ENCODE measurements around the gene PIK3C3.
"Not testable (repeated sequence)": the region's sequence is repeated elsewhere in the genome, so short reads cannot be mapped to it uniquely, and the experiment has no call there.

PIK3C3 gene

DNA sequence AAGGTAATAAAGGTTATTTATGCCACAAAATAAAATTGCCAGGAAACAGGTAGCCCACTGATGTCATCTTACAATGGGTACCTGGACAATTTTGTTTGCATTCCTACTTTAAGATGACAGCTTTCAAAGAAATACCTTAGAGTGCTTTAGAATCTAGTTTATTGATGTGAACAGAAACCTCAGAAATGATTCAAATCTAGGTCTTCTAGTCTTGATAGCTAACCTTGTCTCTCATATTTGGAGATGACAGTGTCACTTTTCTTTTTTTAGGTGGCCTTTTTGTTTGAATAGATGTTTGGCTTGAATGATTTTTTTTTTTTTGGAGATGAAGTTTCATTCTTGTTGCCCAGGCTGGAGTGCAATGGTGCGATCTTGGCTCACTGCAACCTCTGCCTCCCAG, 69.1 kb downstream of the PIK3C3 start:
- no peak for DNase-seq (ENCODE audit: low read depth)

GRCh38 chr18:42025491-42025890, 70.5 kb downstream of the PIK3C3 start:
- no peak for DNase-seq (ENCODE audit: low read depth)

GRCh38 chr18:42025974-42026625, 71.1 kb downstream of the PIK3C3 start:
- DNase-seq (ENCODE audit: low read depth) = no peak

GRCh38 chr18:42028247-42028832, 73.3 kb downstream of the PIK3C3 start:
- peak; percentile 4 for DNase-seq (ENCODE audit: low read depth)

- DNase-seq (ENCODE audit: low read depth) = no peak
Observed at GRCh38 chr18:42029092-42029491, 74.1 kb downstream of the PIK3C3 start.

DNA sequence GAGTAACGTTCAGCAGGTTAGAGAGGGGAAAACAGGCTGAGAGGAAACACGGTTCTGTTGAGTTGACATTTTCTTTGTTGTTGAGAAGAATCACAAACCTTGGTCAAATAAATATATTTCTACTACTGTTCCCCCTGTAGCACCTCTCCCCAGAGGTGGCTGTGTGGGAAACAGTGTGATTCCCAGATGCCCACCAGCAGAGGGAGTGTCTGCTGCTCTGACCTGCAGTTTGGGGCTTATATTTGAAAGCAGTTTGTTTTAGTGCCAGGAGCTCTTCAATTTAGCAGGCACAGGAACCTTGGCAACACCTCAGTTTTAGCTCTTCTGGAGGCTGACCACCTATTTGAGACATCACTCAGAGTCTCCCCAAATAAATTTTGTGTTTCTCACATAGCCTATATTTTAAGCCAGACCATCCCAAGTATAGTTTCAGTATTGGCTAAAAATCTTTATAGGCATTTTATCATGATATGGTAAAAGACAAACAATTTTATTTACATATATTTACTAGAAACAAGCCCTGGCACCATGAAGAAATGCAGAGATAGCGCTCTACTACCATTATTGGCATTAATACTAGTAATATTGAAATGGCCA, 75.7 kb downstream of the PIK3C3 start:
- no peak for DNase-seq (ENCODE audit: low read depth)

- DNase-seq (ENCODE audit: low read depth) = no peak
Observed at GRCh38 chr18:42032447-42032846, 77.4 kb downstream of the PIK3C3 start.

DNA sequence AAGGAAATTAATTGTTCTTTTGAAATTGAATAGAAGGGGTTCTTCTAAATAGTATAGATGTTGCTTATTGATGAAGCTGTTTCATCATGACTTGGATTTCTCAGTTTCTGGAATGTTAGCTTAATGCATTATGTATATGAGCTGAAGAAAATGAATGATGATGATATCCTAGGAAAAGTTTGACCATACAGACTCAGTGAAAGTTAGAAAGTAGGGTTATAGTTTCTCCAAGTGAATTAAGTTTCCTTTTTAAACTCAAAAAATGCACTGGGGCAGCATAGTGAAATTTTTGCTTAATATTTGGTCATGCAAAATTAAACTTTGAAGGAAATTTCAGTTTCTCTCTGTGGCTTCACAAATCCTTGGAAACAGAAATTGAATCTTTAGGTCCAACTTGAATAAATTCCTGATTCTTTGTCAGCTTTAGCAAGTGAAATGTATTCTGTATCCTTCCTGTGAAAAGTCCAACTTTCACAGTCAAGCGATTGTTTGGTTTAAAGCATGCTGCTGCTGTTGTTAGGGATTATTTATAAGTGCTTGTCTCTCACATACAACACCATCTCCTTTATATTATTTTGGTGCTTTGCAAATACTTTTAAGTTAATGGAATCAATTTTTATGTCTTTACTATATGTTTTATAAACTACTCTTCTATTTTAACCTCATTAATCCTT, 78.2 kb downstream of the PIK3C3 start:
- no peak for DNase-seq (ENCODE audit: low read depth)

DNA sequence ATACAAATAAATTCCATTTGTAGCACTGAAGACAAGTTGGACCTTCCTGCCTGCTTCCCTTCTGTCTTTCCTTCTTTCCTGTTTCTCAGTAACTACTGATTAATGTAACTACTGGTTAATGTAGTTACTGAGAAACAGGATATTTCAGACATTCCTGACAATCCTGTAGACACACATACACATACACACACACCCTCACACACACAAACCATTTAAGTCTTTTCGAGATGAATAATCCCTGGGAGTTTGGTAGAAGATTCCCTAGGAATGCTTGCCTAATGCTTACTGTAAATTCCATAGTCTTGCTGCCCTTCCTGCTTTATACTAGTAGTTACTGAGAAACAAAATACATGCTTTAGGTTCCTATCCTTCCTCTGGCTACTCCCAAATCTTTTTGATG, 83.9 kb downstream of the PIK3C3 start:
- DNase-seq (ENCODE audit: low read depth) = no peak

GRCh38 chr18:42039396-42039795, 84.4 kb downstream of the PIK3C3 start:
- no peak for DNase-seq (ENCODE audit: low read depth)

GRCh38 chr18:42041793-42042192, 86.8 kb downstream of the PIK3C3 start:
- no peak for DNase-seq (ENCODE audit: low read depth)

DNA sequence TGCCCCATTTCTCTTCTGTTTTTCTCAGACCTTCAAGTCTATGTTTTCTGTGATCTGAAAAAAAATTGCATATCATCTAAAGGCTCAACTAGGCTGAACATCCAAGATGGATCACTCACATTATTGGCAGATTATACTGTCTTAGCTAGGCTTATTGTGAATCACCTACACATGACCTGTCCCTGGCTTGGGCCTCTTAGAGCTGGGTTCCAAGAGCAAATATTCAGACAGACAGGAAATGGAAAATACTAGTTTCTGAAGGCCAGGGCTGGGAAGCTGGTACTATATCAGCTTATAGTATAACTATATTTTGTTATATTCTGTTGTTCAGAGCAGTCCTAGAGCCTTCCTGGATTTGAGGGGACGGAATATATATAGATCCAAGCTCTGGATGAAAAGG, 90.3 kb downstream of the PIK3C3 start:
- no peak for DNase-seq (ENCODE audit: low read depth)

- DNase-seq (ENCODE audit: low read depth) = no peak
Observed at GRCh38 chr18:42047721-42048120, 92.7 kb downstream of the PIK3C3 start.

- DNase-seq (ENCODE audit: low read depth) = no peak
Observed at GRCh38 chr18:42048158-42048557, 93.1 kb downstream of the PIK3C3 start.

DNA sequence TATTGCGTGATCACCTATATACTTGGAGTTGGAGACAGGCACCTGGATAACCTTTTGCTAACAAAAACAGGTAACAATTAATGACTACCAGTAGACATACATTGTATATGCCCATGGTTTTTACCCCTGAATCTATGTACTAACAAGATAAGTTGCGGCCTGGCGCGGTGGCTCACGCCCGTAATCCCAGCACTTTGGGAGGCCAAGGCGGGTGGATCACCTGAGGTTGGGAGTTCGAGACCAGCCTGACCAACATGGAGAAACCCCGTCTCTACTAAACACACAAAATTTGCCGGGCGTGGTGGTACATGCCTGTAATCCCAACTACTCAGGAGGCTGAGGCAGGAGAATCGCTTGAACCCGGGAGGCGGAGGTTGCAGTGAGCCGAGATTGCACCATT, 94.5 kb downstream of the PIK3C3 start:
- DNase-seq (ENCODE audit: low read depth) = not testable (repeated sequence)

DNA sequence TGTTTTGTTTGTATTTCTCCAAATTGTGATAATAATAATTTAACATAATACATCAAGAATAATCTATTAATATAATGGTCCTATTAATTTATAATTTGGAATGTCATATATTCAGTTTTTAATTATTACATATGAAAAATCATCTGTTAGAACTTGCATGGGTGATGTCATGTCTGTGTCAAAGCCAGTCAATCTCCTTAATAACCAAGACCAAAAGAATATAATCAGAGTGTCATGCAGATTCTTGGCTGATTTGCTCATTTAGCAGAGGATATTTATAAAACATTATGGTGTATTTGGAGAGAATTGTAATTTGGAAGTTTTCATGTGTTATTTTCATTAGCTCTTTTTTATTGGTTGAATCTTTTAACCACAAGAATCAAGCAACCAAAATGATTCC, 96.4 kb downstream of the PIK3C3 start:
- DNase-seq (ENCODE audit: low read depth) = no peak

DNA sequence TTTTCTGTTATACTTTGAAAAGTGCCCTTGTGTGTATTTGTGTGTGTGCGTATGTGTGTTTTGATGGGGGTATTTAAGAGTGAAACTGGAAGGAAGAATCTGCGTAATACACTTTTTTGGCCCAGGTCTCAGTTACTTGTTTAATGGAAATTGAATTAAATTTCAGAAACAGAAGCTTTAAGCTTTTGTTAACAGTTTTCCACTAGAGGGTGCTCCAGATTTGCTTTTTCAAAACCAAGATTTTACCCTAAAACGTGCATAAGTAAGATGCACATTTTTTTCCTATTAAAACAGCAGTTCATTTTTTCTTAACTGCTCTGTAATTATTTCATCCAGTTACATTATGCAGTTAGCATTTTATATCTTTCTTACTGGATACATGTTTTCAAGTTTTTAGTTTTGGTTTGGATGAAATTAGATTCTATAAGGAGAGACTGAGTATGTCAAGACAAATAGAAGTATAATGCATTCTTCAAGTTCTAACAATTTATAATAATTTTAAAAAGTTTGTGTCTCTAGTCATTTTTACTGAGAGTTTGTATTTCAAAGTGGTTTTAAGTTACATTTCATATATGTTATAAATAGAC, 97.2 kb downstream of the PIK3C3 start:
- DNase-seq (ENCODE audit: low read depth) = no peak

- DNase-seq (ENCODE audit: low read depth) = peak; percentile 9
Observed at GRCh38 chr18:42053188-42053781, 98.3 kb downstream of the PIK3C3 start.

GRCh38 chr18:42064109-42064508, 109.1 kb downstream of the PIK3C3 start:
- no peak for DNase-seq (ENCODE audit: low read depth)

- no peak for DNase-seq (ENCODE audit: low read depth)
Observed at GRCh38 chr18:42067518-42067917, 112.5 kb downstream of the PIK3C3 start.

GRCh38 chr18:42068030-42068429, 113.0 kb downstream of the PIK3C3 start:
- DNase-seq (ENCODE audit: low read depth) = no peak

GRCh38 chr18:42069036-42069435, 114.0 kb downstream of the PIK3C3 start:
- no peak for DNase-seq (ENCODE audit: low read depth)

Measured in activated T-helper 9 cell treated with anti-CD3 and anti-CD28 coated beads, Interleukin-2, amount 50 U/mL, for 16 hours (primary cell).